Psoas muscle (tissue), 8 donors: ENCODE measurements around the gene VWF. TPM values are rescaled to one million over a fixed set of nuclear protein-coding genes. Genes with fewer than 3 reads are reported as not detected.

Source experiments
- ATAC-seq, 4 donors: fragments of 200-7000 bp; cut with Tn5 transposase; one replicate each; pipeline ENCODE4 v1.9.1; 2020; ENCODE audit warnings: moderate library complexity in 3 of 4, mild to moderate bottlenecking in 2 of 4
- DNase-seq, 2 donors: peaks; one replicate each; pipeline ENCODE4 v3.0.0-alpha.2; 2020
- H3K27ac ChIP-seq: fragments of 200-600 bp; one replicate; pipeline ENCODE4 v1.8.0; 2022
- H3K27me3 ChIP-seq, 3 donors: fragments of 200-600 bp in 1 of 3; one replicate each; pipeline versions ENCODE4 v1.6.1 to v1.8.0; 2013 to 2022; ENCODE audit warnings: low read length in 2 of 3, mild to moderate bottlenecking in 2 of 3, moderate library complexity in 1 of 3; ENCODE audit not compliant: insufficient read depth in 3 of 3
- H3K36me3 ChIP-seq, 2 donors: fragments of 200-600 bp in 1 of 2; one replicate each; pipeline versions ENCODE4 v1.6.1 to v1.8.0; 2013 to 2022; ENCODE audit warnings: low read depth in 1 of 2, mild to moderate bottlenecking in 1 of 2, moderate library complexity in 1 of 2; ENCODE audit not compliant: insufficient read depth in 1 of 2
- H3K4me1 ChIP-seq: fragments of 200-600 bp; one replicate; pipeline ENCODE4 v1.8.0; 2022
- H3K4me3 ChIP-seq: fragments of 200-600 bp; one replicate; pipeline ENCODE4 v1.8.0; 2022; ENCODE audit warnings: mild to moderate bottlenecking
- H3K9me3 ChIP-seq: fragments of 200-600 bp; one replicate; pipeline ENCODE4 v1.8.0; 2022
- WGBS, 3 donors: extraction: QIAGEN DNeasy Blood & Tissue Kit; methylation state at CpG; one replicate each; pipeline versions ENCODE4 v1.1.6 to v1.1.7; 2013; 5-methylcytosine and 5-hydroxymethylcytosine counted together
- intact Hi-C, 2 donors: fragments of 100-400 bp; cut with DNase I; formaldehyde crosslinking; loops; one replicate each; pipeline versions ENCODE4 v1.11.0 to v1.14.2; 2022
- polyA plus RNA-seq, 3 donors: library from polyadenylated mRNA; stranded (reverse); fragments of 200-250 nt; gene quantifications; one replicate each; pipeline ENCODE4 v1.2.3, GENCODE V29; 2013
- total RNA-seq, 4 donors: library from RNA; stranded (reverse); fragmentation: NEBNext Ultra II Directional in 2 of 4; extraction: Animal tissue kit (Norgen Biotek cat#: 25700) in 2 of 4; gene quantifications; one replicate each; pipeline versions ENCODE4 v1.2.1 to v1.2.4, GENCODE V29; 2021 to 2023
- TF ChIP-seq, protein P1 (sequence below): fragments of 200-600 bp; IDR thresholded peaks from one replicate; pipeline ENCODE4 v1.8.0; 2022; ENCODE audit warnings: antibody characterized with exemption
- donor health status: healthy with polysubstance abuse.
- donor health status: DM: no; HTN: no; CAD: no; lungs with moderate emphysema.
- donor health status: Bipolar disorder and iron deficiency.
- donor health status: healthy.
- donor health status: DM: yes; HTN: yes; CAD: no.
- donor health status: DM: no; HTN: no; CAD: no.
- donor health status: DM: no; HTN: no; CAD: no.
- donor health status: DM: yes; HTN: yes; CAD: no.

The VWF gene
- total and polyA plus RNA-seq, 7 donors = 49.6 to 206 (median 122) TPM

GRCh38 chr12:6090803-6091202, 33.7 kb downstream of the VWF start:
- peak in 1 of 2 donors; percentile 25 for DNase-seq
- intact Hi-C loops = no loop called here
- no peak overlapping the region for H3K27ac ChIP-seq
- no peak overlapping the region for H3K4me3 ChIP-seq
- H3K9me3 ChIP-seq = no peaks in the 10 kb centered on the region
- peaks cover 0 to 8% (median 0%) of the 10 kb centered on the region in 3 donors for H3K27me3 ChIP-seq
- 43 to 52% (median 45%) methylated on average over 6 of the region's 6 CpGs for WGBS, 3 donors
- H3K36me3 ChIP-seq = no peaks in the 10 kb centered on the region
- TF ChIP-seq, protein P1, sequence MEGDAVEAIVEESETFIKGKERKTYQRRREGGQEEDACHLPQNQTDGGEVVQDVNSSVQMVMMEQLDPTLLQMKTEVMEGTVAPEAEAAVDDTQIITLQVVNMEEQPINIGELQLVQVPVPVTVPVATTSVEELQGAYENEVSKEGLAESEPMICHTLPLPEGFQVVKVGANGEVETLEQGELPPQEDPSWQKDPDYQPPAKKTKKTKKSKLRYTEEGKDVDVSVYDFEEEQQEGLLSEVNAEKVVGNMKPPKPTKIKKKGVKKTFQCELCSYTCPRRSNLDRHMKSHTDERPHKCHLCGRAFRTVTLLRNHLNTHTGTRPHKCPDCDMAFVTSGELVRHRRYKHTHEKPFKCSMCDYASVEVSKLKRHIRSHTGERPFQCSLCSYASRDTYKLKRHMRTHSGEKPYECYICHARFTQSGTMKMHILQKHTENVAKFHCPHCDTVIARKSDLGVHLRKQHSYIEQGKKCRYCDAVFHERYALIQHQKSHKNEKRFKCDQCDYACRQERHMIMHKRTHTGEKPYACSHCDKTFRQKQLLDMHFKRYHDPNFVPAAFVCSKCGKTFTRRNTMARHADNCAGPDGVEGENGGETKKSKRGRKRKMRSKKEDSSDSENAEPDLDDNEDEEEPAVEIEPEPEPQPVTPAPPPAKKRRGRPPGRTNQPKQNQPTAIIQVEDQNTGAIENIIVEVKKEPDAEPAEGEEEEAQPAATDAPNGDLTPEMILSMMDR = no peak
- ATAC-seq = peak in 2 of 4 donors; percentile 28 to 41
- peaks cover 8% of the 10 kb centered on the region for H3K4me1 ChIP-seq

- Histone ChIP-seq H3K4me1 (peaks cover 8% of the 10 kb centered on the region), H3K36me3 (no peaks in the 10 kb centered on the region), H3K27me3 (peaks cover 0 to 8% (median 0%) of the 10 kb centered on the region in 3 donors), H3K4me3 (no peak overlapping the region), H3K27ac (no peak overlapping the region), H3K9me3 (no peaks in the 10 kb centered on the region)
- whole genome bisulfite sequencing, 3 donors = 34 to 39% (median 39%) methylated on average over 15 of the region's 15 CpGs
- DNase-seq (no peak), ATAC-seq (no peak)
- TF ChIP-seq, protein P1 = no peak
- intact Hi-C loops = no loop called here
Measured at GRCh38 chr12:6088921-6089747, 35.3 kb downstream of the VWF start.

DNA sequence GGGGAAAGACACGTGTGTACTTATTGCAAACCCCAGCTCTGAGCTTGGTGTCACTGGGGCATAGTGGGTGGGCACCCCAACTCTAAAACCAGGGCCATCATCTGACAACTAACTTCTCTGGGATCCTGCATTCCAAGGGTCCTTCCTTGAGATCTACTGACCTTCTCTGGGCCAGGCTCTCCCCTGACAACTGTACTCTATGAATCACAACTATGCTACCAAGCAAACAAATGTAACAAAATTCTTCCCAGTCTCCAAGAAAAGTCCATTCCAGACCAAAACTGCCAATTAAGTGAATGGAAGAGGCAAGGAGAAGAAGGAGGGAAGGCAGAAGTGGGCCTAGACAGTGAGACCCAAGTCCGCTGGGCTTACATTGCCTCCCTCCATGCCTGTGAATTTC, 38.2 kb downstream of the VWF start:
- H3K27me3 ChIP-seq = peaks cover 0 to under 1% (median 0%) of the 10 kb centered on the region in 3 donors
- 92 to 94% (median 94%) methylated on average over 2 of the region's 2 CpGs for WGBS, 3 donors
- ATAC-seq (no peak), DNase-seq (no peak)
- no peaks in the 10 kb centered on the region for H3K9me3 ChIP-seq
- intact Hi-C loops = no loop called here
- TF ChIP-seq, protein P1 = no peak
- peaks cover under 1% of the 10 kb centered on the region for H3K4me1 ChIP-seq
- no peak overlapping the region for H3K4me3 ChIP-seq
- H3K36me3 ChIP-seq = no peaks in the 10 kb centered on the region
- H3K27ac ChIP-seq = no peak overlapping the region

DNA sequence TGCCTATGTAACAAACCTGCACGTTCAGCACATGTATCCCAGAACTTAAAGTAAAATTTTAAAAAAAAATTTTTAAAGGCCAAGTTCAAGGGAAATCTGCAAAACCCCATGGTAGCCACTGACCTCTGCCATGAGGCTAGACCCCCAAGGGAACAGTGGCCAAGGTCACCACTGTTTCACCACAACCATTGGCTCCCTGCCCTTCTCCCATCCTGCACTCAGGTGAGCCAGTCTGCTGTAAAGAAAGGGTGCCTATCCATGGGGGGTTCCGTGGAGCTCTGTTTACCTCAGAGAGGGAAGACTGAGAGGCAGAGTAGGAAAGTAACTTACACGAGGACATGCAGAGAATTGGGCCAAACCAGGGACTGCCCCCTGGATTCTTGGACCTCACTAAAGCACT, 38.6 kb downstream of the VWF start:
- TF ChIP-seq, protein P1 = no peak
- DNase-seq = peak in 1 of 2 donors; percentile 1
- Histone ChIP-seq H3K36me3 (no peaks in the 10 kb centered on the region), H3K27me3 (no peaks in the 10 kb centered on the region), H3K4me1 (no peaks in the 10 kb centered on the region), H3K27ac (no peak overlapping the region), H3K9me3 (no peaks in the 10 kb centered on the region), H3K4me3 (no peak overlapping the region)
- intact Hi-C loops = no loop called here
- WGBS, 3 donors = 80 to 87% (median 85%) methylated on average over 3 of the region's 3 CpGs
- ATAC-seq = no peak
